HG03354 (cell line): ENCODE results near the gene LAMC3.

Source experiments
- ATAC-seq: cut with Tn5 transposase; IDR thresholded peaks from one replicate; pipeline ENCODE4 v1.9.1; 2021; ENCODE audit warnings: mild to moderate bottlenecking; ENCODE audit not compliant: unreplicated experiment, poor library complexity, severe bottlenecking

LAMC3 gene

DNA sequence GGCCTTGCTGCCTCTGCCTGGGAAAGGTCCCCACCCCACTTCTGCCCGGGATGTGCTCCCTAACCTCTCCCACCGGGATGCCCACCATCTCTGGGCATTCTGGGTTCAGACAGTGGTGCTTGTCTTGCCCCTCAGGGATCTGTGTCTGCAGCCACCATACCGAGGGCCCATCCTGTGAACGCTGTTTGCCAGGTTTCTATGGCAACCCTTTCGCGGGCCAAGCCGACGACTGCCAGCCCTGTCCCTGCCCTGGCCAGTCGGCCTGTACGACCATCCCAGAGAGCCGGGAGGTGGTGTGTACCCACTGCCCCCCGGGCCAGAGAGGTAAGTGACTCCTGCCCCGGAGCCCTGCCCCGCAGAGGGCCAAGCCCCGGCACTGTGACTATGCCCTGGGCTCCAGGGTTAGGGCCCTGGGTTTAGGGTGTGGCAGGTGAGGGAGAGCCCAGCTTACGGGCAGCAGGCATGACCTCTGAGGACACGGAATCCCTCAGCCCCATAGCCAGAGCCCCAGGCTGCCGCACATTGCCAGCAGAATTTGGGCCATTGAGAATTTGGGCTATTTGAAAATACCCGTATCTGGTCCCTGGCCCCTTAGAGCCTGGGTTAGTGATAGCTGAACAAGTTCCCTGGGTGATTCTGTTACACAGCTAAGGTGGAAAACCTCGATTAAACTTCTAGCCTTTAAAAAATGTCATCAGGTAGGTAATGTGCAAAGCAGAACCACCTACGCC, 52.1 kb downstream of the LAMC3 start:
- no peak for ATAC-seq

DNA sequence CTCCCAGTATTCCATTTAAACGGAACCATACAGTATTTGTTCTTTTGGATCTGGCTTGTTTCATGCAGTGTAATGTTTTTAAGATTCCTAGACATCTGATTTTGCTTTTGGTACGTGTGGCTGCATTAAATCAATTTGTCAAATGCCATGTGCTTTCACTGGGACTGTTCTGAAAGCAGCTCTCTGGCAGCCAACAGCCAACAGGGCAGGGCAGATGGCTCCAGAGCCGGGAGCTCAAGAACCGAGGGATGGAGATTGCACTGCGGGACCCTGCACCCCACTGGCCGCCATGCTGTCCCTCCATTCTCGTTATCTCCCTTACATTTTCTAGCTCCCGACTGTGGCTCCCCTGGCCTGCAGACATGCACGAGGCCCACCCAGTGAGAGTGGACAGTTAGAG, 54.0 kb downstream of the LAMC3 start:
- no peak for ATAC-seq

DNA sequence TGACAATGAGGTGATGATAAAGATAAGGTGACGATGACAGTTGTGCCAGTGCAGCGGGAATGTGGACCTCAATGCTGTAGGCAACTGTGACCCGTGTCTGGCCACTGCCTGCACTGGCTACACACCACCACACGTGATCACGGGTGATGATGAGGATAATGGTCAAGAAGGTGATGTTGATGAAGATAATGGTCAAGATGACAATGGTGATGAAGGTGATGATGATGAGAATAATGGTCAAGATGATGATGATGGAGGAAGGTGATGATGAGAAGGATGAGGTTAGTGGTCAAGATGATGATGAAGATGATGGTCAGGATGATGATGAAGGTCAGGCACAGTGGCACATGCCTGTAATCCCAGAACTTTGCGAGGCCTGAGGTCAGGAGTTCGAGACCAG, 56.6 kb downstream of the LAMC3 start:
- ATAC-seq: no peak

DNA sequence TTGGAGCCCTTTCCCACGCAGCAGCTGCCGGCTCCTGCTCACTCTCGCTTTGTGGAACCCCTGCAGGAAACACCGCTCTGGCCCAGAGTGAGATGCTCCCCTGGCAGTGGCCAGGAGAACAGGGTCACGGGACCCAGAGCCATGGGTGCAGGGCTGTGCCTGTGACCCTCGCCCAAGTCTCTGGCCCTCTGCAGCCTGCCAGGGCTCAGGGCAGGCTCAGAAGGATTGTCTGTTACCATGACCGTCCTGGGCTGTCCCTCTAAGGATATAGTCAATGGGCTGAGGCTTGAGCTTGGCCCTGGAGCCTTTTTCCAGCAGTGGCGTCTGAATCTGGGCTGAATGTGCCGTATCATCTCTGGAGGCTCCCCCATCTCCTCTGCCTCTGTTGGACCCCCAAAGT, 58.7 kb downstream of the LAMC3 start:
- no peak for ATAC-seq

DNA sequence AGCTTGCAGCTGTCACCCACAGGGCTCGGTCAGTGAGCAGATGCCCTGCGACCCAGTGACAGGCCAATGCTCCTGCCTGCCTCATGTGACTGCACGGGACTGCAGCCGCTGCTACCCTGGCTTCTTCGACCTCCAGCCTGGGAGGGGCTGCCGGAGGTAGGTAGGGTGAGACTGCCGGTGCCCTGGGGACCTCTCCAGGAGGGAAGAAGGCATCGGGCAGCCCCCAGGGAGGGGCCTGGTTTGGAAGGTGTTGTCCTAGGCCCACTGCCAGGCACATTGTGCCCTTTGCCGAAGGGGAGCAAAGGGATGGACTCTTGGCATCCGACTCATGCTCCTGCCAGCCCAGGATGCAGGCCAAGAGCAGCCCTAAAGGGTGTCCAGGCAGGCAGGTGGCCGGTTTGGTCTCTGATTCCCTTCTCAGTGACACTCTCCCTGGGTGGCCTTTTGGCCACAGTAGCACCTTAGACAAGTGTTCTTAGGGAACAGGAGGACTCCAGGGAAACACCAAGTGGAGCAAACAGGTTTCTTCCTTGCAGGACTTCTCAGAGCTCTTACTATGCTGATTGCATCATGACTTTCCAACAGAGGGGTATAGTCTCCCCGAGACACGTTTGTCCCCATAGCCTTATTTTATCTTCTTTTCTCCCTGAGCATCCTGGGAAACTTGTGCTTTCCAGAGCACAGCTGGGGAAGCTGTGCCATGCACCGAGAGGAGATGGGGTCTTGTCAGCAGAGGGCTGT, 59.3 kb downstream of the LAMC3 start:
- ATAC-seq: no peak

DNA sequence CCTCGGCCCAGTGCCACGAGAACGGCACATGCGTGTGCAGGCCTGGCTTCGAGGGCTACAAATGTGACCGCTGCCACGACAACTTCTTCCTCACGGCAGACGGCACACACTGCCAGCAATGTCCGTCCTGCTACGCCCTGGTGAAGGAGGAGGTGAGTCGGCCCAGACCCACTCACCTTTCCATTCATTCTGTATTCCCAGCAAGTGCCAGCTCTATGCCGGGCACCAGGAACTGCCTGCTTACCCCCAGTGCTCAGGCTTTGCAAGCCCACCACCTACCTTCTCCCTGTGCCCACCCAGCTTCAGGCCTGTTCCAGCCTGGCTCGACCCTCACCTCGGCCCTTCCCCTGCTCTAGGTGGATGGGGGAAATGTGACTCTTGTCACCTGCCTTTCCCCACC, 60.7 kb downstream of the LAMC3 start:
- ATAC-seq: no peak

DNA sequence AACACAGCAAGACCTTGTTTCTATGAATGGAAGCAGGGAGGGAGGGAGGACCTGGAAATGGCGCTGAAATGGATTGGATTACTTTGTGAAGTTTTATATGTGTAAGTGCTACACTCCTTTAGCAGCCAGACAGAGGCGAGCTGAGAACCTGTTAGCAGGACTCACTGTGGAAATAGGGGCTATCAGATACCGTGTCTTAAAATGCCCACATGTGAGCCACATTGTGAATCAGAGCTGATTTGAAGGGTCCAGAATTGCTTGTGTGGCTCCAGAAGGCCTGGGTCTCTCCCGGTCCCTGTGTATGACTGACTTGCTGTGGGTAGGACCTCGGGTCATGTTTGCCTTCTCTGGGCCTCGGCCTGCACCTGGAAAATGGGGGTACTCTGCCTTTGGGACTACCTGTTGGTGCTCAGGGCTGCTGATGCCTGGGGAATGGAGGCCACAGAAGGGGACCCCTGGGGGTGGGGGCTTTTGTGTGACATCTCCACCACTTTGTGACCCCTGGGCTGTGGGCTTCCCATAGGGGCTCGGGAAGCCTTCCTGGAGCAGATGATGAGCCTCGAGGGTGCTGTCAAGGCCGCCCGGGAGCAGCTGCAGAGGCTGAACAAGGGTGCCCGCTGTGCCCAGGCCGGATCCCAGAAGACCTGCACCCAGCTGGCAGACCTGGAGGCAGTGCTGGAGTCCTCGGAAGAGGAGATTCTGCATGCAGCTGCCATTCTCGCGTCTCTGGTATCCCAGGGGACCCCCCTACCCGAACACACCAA, 63.3 kb downstream of the LAMC3 start:
- ATAC-seq: no peak

DNA sequence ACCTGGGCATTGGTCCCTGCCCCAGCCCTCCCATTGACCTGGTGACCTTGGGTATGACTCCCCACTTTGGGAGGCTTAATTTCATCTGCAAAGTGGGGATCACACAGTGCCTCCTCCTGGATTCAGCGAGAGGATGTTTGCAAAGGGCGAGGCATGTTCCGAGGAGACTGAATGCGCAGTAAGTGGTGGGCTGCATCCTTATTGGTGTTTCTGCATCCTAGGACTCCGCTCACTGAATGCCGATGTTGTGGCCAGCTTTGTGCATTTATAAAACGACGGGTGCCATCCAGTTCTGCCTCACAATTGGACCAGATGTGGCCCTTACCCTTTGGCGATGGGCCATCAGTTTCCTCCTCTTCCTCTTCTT, 63.9 kb downstream of the LAMC3 start:
- ATAC-seq: no peak

DNA sequence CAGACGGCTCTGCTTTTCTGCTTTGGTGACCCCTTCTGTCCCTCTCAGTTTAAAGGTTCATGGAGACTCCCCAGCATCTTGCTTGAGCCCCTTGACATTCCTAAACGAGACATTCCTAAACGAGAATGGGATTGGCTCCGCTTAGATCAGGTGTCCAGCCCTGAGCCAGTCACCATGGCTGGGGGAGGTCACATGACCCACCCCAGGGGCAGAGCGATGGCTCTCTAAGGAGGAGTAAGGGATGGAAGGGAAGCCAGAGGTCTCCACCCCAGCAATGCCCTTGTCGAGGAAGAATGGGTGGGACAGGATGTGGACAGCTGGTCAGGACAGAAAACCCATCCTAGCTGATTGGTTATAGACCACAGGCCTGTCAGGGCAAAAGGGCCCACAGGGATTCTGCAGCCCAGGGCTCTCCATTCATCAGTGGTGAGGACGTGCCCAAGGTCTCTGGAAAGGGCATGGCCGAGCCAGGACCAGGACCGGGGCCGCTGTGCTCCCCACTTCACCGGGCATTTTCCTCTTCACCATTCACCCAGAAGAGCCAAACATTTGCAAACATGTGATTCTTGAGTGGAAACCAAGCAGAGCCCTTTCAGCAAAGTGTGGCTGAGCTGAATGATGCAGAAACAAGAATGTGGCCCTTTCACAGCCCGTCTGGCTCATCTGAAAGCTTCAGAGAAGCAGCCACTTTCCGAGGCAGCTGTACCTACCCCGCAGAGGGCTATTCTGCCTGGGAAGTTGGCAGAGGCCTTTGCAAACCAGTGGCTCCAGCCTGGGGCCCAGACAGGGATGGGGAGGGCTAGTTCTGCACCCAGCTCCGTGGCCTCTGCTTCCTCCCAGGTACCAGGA, 67.6 kb downstream of the LAMC3 start:
- no peak for ATAC-seq

DNA sequence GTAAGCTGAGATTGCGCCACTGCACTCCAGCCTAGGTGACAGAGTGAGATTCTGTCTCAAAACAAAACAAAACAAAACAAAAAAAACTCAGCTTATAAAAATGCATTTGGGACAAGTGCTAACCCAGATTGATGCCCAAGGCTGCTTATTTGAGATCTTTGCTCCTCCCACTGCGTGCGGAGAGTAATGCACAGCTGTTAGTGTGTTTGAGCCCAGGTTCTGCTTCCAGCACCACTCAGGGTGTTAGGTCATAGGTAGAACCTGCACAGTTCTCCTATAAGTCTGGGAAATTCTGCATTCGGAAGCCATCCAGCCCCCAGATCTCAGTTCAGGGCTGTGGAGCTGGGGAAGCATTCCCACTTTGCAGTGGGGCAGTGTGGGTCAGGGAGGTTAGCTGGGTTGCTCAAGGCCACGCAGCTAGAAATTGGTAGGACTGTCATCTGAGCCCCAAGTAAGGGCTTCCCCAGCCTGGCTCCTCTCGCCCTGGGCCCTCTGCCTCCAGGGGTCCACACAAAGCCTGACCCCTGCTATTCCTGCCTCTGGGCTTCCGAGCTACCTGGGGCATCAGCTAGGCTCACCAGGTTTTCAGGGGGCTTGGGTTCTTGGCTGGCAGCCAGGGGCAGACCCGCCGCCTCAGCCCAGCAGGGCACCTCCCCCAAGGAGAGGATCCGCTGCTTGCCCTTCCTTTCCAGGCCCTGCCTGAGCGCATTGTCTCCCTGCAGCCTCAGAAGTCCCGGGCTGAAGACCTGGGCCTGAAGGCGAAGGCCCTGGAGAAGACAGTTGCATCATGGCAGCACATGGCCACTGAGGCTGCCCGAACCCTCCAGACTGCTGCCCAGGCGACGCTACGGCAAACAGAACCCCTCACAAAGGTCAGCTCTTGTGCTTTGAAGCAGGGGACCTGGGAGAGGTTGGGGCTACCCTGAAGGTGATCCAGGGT, 69.7 kb downstream of the LAMC3 start:
- no peak for ATAC-seq

DNA sequence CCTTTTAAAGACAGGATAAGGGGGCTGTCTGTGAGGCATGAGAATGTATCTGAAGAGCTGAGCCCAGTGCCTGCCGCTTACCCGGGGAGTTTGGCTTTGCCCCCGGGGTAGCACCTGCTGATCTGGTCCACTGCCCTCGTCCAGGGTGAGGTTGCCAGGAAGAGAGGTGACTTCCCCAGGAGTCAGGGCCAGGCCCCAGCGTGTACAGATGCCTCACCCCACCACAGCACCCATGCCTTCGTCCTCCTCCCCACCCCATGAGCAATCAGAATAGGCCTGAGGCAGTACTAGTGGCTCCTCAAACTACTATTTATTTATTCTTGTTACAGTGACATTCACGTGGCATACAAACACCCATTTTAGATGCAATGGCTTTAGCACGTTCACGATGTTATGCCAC, 71.6 kb downstream of the LAMC3 start:
- no peak for ATAC-seq

DNA sequence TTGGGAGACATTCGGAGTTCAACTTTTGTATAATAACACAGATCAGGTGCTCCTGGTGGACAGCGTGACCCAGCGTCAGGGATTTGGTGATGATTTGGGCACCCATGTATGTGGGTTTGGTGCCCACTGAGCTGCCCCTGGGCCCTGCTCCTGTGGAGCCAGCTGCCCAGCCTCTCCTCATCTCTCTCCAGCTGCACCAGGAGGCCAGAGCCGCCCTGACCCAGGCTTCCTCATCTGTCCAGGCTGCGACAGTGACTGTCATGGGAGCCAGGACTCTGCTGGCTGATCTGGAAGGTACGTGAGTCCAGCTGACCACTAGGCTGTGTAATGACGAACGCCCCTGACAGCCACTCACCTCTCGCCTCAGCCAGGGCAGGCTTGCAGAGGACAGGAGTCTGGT, 72.9 kb downstream of the LAMC3 start:
- ATAC-seq: no peak

DNA sequence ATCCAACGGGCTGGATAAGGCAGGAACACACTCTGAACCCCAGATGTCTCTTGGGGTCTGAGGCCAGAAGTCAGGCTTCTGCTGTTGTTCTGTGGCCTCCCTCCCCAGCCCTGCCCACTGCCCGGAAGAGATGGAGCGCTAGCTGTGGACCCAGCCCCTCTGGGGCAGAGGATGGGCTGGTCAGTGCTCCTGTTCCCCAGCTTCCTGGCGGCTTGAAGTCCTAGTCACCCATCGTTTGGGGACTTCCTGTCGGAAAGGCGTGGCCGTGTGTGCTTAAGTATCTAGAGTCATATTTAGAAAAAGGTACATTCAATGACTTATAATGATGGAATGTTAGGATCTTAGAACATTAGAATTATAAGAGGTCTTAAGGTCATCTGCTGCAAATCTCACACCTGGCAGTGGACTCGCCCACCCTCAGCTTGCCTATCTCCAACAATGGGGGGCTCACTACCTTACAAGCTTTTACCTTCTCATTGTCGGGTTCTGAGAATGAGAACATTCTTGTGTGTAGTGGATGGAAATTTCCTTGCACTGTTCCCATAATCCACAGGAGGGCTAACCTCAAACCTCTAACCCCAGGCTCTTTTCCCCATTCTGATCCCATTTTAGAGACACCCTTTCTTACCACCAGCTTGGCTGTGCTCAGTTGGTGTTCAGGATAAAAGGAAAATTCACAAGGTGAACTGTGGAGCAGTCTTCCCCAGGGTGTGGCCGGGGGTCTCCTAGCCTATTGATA, 74.0 kb downstream of the LAMC3 start:
- no peak for ATAC-seq

DNA sequence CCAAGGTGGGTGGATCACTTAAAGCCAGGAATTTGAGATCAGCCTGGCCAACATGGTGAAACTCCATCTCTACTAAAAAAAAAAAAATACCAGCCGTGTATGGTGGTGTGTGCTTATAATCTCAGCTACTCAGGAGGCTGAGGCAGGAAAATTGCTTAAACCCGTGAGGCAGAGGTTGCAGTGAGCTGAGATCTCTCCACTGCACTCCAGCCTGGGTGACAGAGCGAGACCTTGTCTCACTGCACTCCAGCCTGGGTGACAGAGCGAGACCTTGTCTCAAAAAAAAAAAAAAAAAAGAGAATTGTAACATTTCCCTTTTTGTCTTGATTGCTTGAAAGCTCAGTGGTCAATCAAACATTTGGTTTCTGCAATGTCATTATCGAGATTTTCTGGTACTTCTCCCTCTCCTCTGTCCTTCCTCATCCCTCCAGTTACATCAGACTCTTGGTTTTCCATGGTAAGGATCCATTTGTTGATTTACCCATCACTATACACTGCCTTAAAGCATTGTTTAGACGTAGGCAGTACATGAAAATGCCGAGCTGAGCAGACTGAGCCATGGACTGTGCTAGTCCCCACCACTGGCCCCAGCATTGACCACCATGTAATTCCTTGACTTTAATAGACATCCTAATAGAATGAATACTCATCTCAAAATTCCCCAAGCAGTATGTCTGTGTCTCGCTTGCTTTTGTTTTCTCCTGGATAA, 75.8 kb downstream of the LAMC3 start:
- no peak for ATAC-seq

DNA sequence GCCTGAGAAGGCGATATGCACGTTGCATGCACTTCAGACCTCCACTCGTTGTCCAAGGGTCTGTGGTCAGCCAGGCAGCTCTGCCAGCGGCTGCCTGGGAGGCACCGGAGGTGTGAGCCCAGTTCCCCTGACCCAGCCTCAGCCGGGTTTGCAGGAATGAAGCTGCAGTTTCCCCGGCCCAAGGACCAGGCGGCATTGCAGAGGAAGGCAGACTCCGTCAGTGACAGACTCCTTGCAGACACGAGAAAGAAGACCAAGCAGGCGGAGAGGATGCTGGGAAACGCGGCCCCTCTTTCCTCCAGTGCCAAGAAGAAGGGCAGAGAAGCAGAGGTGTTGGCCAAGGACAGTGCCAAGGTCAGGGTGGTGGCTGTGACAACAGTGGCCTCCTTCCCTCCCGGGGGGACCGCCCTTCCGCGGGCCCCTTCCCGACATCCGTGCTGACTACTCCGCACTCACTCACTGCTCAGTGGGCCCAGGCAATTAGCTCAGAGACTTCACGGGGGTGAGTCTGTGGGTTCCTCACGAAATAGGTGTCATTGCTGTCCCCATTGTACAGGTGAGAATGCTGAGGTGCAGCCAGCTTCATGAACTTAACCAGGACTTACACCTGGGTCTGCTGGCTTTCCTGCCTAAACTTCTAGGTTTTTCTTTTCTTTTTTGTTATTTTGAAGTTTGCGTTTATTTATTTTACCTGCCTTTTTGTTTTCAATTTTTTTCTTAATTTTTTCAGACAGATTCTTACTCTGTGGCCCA, 76.6 kb downstream of the LAMC3 start:
- ATAC-seq: no peak

DNA sequence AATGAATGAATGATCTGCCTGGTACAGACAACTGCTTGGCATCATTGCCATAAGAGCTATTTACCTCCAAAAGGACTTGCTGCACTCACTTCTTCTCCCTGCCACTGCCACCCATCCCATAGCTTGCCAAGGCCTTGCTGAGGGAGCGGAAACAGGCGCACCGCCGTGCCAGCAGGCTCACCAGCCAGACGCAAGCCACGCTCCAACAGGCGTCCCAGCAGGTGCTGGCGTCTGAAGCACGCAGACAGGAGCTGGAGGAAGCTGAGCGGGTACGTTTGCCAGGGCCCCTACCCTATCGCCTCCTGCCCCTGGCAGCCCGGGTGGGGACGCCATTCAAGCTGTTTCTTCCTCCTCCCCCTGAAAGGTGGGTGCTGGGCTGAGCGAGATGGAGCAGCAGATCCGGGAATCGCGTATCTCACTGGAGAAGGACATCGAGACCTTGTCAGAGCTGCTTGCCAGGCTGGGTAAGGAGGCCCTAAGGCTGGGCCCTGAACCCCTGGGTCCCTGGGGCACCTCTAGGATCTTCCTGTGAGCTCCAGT, 78.5 kb downstream of the LAMC3 start:
- ATAC-seq: no peak
